ENCODE results near the gene TBC1D14.

The TBC1D14 gene

DNA sequence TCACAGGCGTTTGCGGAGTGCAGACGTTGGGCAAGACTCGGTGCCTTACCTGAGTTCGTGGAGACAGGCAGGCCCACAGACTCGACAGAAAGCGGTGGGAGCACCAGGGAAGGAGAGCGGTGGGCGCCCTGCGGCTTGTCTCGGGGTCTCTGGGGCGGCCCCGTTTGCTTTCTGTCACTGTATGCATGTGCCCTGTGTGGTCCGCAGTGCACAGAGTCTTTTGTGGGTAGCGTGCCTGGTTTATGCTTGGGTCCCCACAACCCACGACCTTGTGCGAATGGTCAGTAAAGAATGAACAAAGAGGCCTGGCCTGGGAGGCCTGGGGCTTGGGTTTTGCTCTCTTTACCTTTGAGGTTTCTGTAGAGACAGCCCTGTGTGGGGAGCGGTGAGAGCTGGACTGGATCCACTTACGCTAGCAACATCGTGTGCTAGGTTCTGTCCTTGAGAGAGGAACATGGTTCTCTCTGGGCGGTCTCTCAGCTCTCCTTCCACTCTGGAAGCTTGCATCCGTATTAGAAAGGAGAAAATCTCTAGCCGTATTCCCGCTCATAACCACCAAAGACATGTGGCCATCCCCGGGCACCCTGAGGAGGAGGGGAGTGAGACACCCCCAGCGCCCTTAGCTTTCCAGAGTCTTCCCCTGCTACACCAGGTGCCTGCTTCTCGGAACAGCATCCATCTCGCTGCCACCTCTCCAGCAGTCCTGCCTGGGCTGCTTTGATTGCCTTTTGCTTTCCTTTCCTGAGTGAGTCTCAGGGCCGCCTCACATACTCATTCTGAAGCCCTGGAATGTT lies 134.7 kb downstream of the TBC1D14 start:
- no peak for DNase-seq (ENCODE audit: low spot score)

DNA sequence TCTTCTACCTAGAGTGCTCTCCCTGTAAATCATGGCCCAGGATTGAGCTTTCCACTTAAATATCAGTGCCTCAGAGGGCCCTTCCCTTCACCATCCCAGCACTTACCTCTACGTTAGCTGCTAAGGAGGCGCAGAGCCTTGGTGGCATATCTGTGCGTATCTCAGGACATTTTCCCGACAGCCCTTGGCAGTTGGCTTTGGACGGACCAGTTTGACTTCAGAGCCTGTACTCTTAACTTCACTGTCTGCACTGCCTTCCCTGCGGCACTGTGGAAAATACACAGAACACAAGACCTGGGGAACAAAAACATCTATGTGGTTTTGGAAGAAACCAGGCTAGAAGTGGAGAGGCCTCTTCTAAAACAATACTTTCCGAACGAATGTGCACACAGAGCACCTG lies 135.9 kb downstream of the TBC1D14 start:
- no peak for DNase-seq (ENCODE audit: low spot score)

DNA sequence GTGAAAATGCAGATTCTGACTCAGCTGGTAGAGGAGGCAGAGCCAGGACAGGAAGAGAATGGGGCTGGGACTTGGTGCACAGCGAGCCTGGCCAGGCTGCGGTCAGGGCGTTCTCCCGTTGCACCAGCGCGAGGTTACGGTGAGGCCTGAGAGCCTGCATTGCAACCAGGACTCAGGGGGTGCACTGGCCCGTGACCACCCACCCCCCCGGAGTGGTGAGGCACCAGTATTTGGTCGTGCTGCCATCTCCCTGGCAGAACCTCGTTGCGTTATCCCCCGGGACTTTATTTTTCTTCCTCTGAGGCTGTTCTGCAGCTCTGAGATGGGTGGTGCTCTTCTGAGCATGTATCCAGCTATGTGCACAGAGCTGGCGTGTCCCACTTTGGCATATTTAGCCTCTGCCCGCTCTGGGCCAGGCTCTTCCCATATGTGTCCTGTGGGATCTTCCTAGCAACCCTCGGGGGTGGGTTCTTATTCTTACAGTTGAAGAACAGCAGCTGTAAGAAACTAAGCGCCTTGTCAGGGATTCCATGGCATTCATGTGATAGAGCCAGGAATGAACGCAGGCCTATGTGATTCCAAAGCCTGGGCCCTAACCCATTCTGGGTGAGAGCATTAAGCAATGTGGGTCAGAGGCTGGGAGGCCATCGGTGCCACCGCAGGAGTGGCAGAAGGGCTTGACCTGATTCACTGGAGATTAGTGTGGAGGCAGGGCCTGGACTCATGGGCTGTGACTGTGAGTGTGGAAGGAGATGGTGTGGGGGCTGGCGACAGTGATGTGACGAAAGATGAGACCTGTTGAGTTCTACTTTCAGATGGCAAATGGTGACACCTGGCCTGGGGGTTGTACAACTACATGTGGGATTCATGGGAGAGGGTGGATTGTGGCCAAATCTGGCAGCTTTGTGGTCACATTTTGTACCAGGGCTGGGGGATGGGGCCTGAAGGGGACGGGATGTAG lies 136.6 kb downstream of the TBC1D14 start:
- DNase-seq (ENCODE audit: low spot score), result no peak

DNA sequence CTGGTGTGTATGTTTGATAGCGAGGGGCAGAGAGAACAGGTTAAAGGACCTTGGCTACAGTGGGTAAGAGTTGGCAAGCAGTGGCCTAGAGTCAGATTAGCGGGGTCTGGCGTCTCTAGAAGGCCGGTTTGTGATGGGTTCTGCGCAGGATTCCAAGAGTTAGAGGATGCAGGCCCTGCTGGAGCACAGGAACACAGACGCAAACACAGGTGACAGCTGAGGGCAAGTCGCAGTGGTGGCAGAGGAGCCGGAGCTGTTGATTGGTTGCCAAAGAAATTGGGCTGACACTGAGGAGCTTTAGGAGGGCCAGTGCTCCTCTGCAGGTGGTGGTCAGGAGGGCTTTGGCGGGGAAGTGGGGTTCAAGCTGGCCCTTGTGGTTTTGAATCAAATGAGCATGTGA lies 137.3 kb downstream of the TBC1D14 start:
- DNase-seq (ENCODE audit: low spot score), result no peak

DNA sequence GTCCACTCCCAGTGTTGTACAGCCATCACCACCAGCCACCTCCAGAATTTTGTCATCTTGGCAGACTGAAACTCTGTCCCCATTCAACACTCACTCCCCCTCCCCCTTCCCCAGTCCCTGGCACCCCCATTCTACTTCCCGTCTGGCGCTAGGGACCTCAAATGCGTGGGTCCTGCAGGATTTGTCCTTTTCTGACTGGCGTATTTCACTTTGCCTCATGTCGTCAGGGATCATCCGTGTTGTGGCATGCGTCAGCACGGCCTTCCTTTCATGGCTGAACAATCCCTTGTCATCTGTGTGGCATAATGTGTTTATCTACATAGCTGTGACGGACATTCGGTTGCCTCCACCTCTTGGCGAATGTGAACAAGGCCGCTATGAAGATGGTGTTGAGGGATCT lies 139.0 kb downstream of the TBC1D14 start:
- no peak for DNase-seq (ENCODE audit: low spot score)

DNA sequence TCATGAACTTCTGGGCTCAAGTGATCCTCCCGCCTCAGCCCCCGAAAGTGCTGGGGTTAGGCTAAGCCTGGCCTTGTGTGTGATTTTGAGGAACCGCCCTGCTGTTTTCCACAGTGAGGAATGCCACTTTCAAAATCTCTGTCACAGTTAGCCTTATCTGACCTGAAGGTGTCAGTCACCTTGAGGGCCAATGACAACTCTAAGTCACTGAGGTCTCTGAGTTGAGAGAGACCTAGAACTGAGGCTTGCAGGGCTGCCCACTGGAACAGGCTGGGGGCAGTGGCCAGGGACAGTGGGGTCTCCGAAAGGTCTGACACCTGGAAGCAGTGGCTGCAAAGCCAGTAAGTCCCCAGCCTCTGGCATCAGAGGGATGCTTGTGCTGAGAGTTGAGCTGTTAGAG lies 139.7 kb downstream of the TBC1D14 start:
- DNase-seq (ENCODE audit: low spot score), result no peak

DNA sequence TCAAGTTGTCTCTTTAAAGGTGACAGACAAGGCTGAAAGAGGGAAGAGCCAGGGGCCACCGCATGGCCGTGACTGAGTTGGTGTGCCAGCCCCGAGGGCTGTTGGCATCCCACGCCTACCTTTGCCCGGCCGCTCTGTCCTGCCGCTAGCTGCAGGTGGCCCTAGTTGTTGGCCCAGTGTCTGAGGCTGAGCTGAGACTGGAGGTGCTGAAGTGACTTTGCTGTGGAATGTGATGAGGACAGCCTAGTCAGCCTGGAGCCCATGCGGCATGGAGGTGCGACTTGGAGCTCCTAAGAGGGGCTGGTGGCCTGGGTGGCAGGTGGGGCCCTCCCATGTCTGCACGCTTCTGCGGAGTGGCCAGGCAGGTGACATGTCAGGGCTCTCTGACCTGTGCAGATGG lies 140.1 kb downstream of the TBC1D14 start:
- no peak for DNase-seq (ENCODE audit: low spot score)

DNA sequence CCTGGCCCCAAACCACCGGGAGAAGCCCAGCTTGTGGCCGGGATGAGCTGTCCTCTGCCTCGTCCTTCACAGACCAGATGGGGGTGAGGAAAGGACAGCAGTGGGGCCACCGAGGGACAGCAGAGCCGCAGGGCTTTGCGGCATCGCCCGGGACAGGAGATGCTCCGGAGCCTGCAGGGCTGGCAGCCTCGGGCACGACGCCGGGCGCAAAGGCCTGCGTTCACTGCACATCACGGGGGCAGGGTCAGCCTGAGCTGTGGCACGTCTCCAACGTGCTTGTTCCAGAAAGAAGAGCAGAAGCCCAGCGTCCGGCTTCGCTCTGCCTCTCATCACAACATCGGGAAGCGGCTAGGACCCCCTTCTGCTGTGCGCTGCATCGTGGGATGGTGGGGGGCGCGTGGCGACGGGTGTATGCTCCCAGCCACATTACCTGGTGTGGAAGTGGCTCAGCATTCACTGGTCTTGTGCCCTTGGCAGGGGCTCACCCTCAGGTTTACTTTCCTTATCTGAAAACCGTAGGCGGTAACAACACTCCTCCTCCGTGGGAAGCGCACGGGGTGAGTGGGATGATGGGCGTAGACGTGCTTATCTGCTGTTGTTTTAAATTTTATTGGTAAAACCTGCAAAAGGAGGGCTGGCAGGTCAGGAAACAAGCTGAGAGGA lies 141.0 kb downstream of the TBC1D14 start:
- no peak for DNase-seq (ENCODE audit: low spot score)

DNA sequence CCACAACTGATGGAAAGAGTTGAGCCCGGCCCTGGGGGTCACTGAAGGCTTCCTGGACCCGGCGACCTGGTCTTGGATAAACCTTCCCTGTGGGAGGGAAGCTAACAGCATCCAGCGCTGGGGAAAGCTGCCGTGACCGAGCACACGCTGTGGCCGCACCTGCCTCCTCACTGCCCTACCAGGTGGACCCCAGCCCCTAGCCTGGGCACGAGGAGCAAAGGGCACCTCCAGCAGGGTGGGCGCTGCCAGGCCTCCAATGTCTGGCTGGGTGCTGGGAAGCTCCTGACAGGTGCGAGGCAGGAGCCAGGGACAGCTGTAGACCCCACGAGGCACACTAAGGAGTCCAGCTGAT lies 141.5 kb downstream of the TBC1D14 start:
- DNase-seq (ENCODE audit: low spot score), result no peak

DNA sequence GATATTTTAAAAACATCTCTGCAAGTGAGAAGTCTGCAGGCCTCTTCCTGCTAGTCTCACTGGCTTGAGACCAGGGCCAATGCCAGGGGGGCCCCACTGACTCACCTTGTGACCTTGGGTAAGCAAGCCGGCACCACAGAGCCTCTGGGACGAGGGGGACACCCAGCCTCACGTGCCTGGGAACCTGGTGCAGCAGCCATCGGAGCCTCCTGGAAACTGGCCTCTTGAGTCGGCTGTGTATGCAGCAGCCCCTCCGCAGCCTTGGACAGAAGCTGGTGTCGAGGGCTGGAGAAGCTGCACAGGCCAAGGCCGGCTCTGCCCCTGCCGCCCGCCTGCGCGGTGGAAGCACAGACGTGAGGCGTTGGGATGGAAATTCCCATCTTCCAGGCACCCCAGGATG lies 142.3 kb downstream of the TBC1D14 start:
- no peak for DNase-seq (ENCODE audit: low spot score)

DNA sequence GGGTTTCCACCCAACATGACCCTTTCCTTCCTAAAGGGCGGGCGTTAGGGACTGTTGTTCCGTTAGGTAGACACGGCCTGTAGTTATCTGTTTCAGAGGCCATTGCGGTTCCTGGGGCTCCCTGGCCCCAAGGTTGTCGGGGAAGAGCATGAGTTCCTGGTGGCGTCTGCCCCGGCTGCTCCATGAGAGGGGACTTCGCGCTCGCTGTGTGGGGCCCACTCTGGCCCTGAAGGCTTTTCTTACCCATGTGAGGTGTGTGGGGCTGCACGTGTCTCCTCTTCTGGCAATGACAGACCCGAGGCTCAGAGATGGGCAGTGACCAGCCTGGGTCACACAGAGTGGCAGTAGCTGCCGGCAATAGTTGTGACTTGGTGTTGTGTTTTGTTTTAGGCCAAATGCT lies 142.7 kb downstream of the TBC1D14 start:
- DNase-seq (ENCODE audit: low spot score), result no peak

DNA sequence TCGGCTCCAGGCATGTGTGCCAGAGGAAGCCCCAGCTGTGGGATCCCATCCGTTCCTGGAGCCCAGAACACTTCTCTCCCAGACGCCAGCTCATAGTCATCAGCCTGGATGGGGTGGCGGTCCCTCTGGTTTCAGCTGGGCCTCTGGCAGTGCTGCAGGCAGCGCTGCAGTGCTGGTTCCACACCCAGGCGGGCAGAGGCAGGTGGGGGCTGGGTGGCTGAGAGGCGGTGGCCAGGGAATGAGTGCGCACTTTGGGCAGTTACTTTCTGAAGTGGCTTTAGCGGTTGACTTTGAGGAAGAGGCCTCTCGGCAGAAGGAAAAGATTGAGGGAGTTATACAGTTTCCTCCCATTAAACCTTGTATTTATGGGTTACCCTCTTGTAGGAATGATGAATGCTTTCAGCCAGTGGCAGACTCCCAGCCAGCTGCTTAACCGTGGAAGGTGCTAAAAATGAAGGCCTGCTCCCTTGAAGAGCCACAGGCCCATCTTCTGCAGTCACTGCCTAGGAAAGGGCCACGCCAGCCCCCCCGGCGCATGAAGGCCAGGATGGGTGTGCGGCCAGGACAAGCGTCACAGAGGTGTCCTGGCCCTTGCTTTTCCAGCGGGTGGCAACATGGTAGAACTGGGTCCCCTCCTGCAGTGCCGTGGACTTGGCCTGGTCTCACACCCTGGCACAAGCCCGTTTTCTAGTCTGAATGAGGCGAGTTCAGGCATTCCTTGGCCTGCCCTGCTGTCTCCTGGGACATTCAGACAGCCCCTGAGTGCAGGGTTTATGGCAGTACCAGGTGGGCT lies 143.5 kb downstream of the TBC1D14 start:
- no peak for DNase-seq (ENCODE audit: low spot score)

DNA sequence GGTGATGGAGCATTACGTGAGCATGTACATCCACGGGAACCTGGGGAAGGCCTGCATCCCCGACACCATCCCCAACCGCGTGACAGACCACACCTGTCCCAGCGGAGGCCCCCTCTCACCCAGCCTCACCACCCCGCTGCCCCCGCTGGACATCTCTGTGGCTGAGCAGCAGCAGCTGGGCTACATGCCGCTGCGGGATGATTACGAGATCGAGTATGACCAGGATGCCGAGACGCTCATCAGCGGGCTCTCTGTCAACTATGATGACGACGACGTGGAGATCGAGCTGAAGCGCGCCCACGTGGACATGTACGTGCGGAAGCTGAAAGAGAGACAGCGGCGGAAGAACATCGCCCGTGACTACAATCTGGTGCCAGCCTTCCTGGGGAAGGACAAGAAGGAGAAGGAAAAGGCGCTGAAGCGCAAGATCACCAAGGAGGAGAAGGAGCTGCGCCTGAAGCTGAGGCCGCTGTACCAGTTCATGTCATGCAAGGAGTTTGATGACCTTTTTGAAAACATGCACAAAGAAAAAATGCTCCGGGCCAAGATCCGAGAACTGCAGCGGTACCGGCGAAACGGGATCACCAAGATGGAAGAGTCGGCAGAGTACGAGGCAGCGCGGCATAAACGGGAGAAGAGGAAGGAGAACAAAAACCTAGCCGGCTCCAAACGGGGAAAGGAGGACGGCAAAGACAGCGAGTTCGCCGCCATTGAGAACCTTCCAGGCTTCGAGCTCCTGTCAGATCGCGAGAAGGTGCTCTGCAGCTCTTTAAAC lies 144.7 kb downstream of the TBC1D14 start:
- no peak for DNase-seq (ENCODE audit: low spot score)

DNA sequence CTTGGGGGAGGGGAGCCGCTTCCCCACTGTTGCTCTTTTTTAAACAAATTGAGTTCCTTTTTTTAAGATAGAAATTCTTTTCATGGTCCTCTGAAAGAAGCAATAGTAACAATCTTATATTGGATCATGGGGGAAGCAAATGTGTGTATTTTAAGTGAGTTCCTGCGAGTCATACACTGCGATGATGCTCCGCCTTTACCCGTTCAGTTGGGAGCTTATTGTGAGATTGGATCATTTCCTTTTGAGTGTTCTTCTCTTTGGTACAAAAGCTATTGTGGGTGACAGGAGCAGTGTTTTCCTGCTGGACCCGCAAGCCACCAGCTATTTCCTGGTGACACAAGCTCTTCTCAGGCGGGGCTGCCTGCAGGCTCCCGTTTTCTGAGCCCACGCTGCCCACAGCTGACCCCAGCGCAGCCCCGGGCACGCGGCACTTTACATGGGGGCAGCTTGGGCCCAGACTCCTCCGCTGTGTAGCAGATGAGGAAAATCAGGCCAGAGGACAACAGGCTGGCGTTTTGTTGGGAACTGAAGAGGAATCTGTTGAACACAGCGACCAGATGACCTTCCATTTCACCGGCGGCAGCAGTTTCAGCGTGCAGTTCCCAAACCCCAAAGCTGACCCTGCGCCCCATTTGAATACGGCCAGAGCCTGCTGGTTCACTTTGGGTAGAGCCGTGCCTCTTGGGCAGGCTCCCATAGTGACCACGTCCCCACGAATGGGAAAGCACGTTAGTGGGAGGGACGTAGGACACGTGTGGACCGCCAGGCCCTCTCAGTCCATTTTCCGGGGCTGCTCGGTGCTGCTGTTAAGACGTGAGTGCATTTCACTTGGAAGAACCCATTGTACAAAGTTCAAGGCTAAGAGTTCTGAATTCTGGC lies 145.7 kb downstream of the TBC1D14 start:
- no peak for DNase-seq (ENCODE audit: low spot score)

DNA sequence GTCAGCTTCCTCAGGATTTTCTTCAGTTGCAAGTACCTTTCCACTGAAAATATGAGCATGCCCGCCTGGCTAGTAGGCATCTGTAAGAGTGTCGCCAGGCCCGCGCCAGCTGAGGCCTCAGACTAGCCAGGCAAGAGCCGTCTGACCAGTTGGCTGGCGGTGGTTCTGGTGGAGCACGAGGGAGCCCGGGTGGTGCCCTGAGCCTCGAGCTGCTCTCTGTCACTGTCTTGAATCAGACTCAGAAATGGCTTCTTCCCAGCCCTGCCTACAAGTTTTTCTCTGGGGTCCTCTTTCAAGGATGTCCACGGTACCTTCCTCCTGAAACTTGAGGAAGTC lies 146.3 kb downstream of the TBC1D14 start:
- no peak for DNase-seq (ENCODE audit: low spot score)

DNA sequence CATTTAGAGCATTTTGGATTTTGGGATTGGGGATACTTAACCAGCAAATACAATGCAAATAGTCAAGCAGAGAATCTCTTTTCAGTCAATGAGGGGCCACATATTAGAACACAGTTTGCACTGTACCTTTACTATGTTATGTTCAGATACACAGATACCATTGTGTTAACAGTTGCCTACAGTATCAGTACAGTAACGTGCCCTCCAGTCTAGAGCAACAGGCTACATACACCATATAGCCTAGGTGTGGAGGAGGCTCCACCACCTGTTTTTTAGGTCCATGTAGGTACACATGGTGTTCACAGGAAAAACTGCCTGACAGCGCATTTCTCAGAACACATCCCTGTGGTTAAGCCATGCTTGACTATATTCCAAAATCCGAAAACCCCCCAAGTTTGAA lies 149.2 kb downstream of the TBC1D14 start:
- DNase-seq (ENCODE audit: low spot score), result no peak

DNA sequence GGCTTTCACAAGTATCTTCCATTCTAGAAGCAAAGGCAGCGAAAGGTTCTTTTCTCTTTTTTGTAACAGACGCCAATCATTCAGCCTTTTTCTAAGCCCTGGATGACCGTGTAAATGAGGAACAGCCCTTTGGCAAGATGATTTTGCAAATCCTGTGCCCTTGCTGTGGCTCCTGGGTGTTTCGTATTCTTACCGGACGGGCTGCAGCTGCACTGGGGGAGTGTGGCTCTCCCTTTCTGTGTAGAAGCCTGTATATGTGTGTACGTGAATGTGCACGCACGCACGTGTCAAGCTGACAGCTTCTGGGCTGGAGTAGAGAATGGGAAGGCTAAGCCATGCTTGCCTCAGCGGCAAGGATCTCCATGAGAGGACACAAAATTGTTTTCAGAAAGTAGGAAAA lies 150.0 kb downstream of the TBC1D14 start:
- no peak for DNase-seq (ENCODE audit: low spot score)

DNA sequence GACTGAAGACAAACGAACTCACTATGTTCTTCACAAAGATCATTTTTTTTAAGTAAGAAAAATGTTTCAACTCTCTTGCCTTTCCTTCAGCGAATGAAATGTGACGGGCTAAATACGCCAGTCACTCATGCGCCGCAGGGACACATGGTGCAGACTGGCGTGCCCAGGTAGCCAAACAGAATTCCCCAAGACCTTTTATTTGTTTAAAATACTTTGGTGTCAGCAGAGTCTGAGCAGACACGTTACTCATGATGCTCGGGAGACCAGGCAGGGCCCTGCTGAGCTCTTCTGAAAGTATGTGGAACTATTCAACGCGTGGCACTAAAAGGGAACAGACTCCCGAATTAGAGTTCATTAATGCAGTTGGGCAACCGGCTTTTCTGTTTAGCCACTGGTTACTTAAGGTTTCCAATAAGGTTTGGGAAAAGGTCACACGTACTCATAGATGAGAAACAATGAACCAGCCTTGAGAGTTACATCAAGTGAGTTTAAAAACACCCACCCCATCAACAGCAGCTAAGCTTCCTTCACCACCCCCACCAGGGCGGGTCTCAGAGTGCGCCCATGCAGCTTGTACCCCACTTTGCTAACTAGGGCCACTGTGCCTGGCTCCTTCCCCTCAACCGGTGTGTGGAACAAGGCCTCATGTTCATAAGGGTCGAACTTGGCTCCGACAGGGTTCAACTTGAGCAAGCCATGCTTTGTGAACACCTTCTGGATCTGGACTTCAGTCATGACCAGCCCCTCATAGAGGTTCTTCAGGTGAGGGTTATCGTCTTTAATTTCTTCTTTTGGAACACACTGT lies 150.9 kb downstream of the TBC1D14 start:
- DNase-seq (ENCODE audit: low spot score), result no peak

DNA sequence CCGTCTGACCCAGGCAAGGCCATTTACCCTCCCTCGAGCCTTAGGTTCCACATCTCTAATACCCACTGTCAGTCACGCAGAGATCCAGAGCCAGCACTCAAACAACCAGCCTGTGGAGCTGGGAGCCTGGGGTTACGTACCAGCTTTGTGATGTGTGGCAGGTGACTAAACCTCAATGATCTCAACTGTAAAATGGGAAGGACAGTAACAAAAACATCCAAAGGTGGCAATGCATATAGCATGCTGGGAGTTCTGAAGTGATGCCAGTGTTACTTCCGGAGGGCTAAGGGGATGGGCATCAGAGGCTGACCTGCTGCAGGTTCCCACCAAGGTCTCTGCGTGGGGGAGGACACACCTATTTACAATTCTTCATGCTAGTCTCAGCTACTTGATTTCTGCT lies 152.2 kb downstream of the TBC1D14 start:
- no peak for DNase-seq (ENCODE audit: low spot score)

DNA sequence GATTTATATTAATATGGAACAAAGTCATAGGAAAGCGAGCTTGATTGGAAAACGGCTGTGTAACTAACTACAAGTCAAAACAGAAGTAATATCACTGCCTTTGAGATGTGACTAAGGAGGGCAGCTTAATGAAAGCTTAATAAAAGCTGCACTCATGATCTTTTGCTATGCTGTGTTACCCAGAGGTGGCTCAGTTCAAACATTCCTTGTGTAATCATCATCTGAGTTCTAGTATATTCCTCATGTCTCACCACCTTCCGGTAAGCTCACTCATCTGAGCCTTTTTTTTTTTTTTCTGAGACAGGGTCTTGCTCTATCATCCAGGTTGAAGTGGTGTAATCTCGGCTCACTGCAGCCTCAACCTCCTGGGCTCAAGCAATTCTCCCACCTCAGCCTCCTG lies 153.2 kb downstream of the TBC1D14 start:
- no peak for DNase-seq (ENCODE audit: low spot score)

Data from activated CD4-positive, alpha-beta T cell treated with anti-CD3 and anti-CD28 coated beads, Interleukin-2, Interleukin-4, amounts not matched to agents 100 ng/mL and 50 ng/mL, durations not matched to agents 16 hours and 8 hours (primary cell).